Gastrocnemius medialis (tissue), 4 donors: ENCODE measurements around the gene HAGHL.

Experiments used
- POLR2A ChIP-seq, 2 donors: fragments of 450-650 bp; IDR thresholded peaks; one replicate each; pipeline ENCODE4 v1.6.1; 2017; ENCODE audit warnings: antibody characterized with exemption in 2 of 2, mild to moderate bottlenecking in 2 of 2, moderate library complexity in 2 of 2
- TF ChIP-seq, protein P1 (sequence below), 5 experiments: fragments of 450-650 bp in 3 of 5; fragments of 200-600 bp in 2 of 5; sonication (generic) in 2 of 5; IDR thresholded peaks in 4 of 5; conservative IDR thresholded peaks in 1 of 5; 1 replicate in 4 of 5; 2 replicates in 1 of 5; pipeline ENCODE4 v1.5.1; 2016 to 2019; ENCODE audit warnings: antibody characterized with exemption in 5 of 5, mild to moderate bottlenecking in 3 of 5, moderate library complexity in 3 of 5

DNA sequence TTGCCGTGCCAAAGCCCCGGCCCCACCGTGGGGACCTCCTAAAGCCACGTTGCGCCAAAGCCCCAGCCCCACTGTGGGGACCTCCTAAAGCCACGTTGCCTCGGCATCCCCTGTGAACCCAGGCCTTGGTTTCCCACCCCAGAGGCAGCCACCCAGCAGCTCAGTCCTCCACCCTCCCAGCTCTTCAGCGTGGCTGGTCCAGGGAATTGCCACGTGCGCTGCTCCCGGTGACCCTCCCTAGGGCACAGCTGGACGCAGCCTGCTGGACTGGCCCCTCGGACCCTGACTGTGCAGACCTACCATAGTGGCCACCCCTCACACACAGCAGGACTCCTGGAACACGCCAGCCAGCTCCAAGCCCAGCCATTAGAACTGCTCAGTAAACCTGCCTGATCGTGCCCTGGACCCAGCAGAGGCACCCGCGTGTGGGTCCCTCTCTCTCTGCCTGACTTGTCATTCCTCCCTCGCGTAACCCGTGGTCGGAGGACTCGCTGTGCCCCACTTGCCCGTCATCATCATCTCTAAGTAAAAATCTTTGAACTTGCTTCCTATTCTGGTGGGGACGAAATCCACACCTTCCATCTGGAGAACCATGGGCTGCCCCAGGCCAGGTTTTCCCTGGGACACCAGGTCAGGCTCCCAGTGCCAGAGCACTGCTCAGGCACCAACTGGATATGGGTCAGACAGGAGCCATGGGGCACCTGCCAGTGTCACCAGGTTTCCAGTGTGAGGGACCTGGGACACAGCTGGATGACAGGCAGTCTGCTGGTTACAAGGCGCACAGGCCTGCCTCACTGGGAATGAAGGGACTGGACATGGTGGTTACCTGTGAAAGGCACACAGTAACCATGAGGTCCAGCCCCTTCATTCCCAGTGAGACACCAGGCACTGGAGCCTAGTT lies 8.3 kb downstream of the HAGHL start:
- TF ChIP-seq, protein P1, sequence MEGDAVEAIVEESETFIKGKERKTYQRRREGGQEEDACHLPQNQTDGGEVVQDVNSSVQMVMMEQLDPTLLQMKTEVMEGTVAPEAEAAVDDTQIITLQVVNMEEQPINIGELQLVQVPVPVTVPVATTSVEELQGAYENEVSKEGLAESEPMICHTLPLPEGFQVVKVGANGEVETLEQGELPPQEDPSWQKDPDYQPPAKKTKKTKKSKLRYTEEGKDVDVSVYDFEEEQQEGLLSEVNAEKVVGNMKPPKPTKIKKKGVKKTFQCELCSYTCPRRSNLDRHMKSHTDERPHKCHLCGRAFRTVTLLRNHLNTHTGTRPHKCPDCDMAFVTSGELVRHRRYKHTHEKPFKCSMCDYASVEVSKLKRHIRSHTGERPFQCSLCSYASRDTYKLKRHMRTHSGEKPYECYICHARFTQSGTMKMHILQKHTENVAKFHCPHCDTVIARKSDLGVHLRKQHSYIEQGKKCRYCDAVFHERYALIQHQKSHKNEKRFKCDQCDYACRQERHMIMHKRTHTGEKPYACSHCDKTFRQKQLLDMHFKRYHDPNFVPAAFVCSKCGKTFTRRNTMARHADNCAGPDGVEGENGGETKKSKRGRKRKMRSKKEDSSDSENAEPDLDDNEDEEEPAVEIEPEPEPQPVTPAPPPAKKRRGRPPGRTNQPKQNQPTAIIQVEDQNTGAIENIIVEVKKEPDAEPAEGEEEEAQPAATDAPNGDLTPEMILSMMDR (IDR thresholded peaks at IDR 0.05 in 4 of 5, conservative IDR thresholded peaks at IDR 0.05 in 1 of 5): no peak
- TF ChIP-seq POLR2A (IDR thresholded peaks at IDR 0.05): no peak
